ENCODE results near the gene C14orf132.

C14orf132 gene

GRCh38 chr14:96102081-96102856, 63.1 kb downstream of the C14orf132 start:
- no peak for DNase-seq

- no peak for DNase-seq
These were observed 63.9 kb downstream of the C14orf132 start for GRCh38 chr14:96103075-96103474.

- no peak for DNase-seq
These were observed 64.6 kb downstream of the C14orf132 start for GRCh38 chr14:96103560-96104460.

- no peak for DNase-seq
These were observed 65.4 kb downstream of the C14orf132 start for GRCh38 chr14:96104469-96105057.

- DNase-seq: no peak
These were observed 66.1 kb downstream of the C14orf132 start for GRCh38 chr14:96105089-96105925.

GRCh38 chr14:96105926-96106441, 66.8 kb downstream of the C14orf132 start:
- DNase-seq: no peak

- no peak for DNase-seq
These were observed 67.7 kb downstream of the C14orf132 start for GRCh38 chr14:96106891-96107290.

GRCh38 chr14:96108061-96108795, 69.1 kb downstream of the C14orf132 start:
- no peak for DNase-seq

GRCh38 chr14:96108911-96109310, 69.7 kb downstream of the C14orf132 start:
- no peak for DNase-seq

- no peak for DNase-seq
These were observed 70.6 kb downstream of the C14orf132 start for GRCh38 chr14:96109596-96110355.

- no peak for DNase-seq
These were observed 72.9 kb downstream of the C14orf132 start for GRCh38 chr14:96112032-96112431.

GRCh38 chr14:96114002-96114401, 74.8 kb downstream of the C14orf132 start:
- DNase-seq: no peak

- peak; percentile 94 for DNase-seq
These were observed 78.1 kb downstream of the C14orf132 start for GRCh38 chr14:96117101-96117897.

- no peak for DNase-seq
These were observed 78.8 kb downstream of the C14orf132 start for GRCh38 chr14:96117960-96118359.

GRCh38 chr14:96118391-96118790, 79.2 kb downstream of the C14orf132 start:
- no peak for DNase-seq

GRCh38 chr14:96119947-96120346, 80.8 kb downstream of the C14orf132 start:
- DNase-seq: no peak

GRCh38 chr14:96120392-96120791, 81.2 kb downstream of the C14orf132 start:
- DNase-seq: no peak

GRCh38 chr14:96120941-96121340, 81.8 kb downstream of the C14orf132 start:
- no peak for DNase-seq

GRCh38 chr14:96121660-96122395, 82.7 kb downstream of the C14orf132 start:
- DNase-seq: no peak

All from COR-L47 (cell line).